A172 (cell line): ENCODE measurements around the gene MAP4K3. TPM values are rescaled to one million over a fixed set of nuclear protein-coding genes. Genes with fewer than 3 reads are reported as not detected.
"Not testable (repeated sequence)": the region's sequence is repeated elsewhere in the genome, so short reads cannot be mapped to it uniquely, and the experiment has no call there.

Source experiments
- DNase-seq: peaks from one replicate; pipeline ENCODE4 v3.0.0-alpha.2; 2015; ENCODE audit warnings: low spot score
- total RNA-seq: library from RNA; depleted of rRNA; stranded (reverse); fragments of >200 nt; shearing (Covaris generic); gene quantifications from 2 replicates; pipeline ENCODE4 v1.2.3, GENCODE V29; 2014

Gene MAP4K3
- total RNA-seq, 1 experiment from 2014 or later: 29.1 TPM

- DNase-seq: no peak
Measured at GRCh38 chr2:39375917-39376316, 61.2 kb downstream of the MAP4K3 start.

- DNase-seq: no peak
Measured at GRCh38 chr2:39373181-39373802, 63.8 kb downstream of the MAP4K3 start.

- DNase-seq: no peak
Measured at GRCh38 chr2:39370101-39370500, 67.0 kb downstream of the MAP4K3 start.

- DNase-seq: no peak
Measured at GRCh38 chr2:39368846-39369245, 68.2 kb downstream of the MAP4K3 start.

GRCh38 chr2:39368376-39368775 is 68.7 kb downstream of the MAP4K3 start:
- DNase-seq: no peak

- DNase-seq: no peak
Measured at GRCh38 chr2:39362595-39362994, 74.5 kb downstream of the MAP4K3 start.

GRCh38 chr2:39361511-39361910 is 75.6 kb downstream of the MAP4K3 start:
- DNase-seq: no peak

- not testable (repeated sequence) for DNase-seq
Measured at GRCh38 chr2:39360342-39360741, 76.7 kb downstream of the MAP4K3 start.

GRCh38 chr2:39359453-39360038 is 77.5 kb downstream of the MAP4K3 start:
- DNase-seq: no peak

- no peak for DNase-seq
Measured at GRCh38 chr2:39356922-39357639, 80.0 kb downstream of the MAP4K3 start.

- DNase-seq: no peak
Measured at GRCh38 chr2:39350658-39351057, 86.4 kb downstream of the MAP4K3 start.

GRCh38 chr2:39338502-39338901 is 98.6 kb downstream of the MAP4K3 start:
- DNase-seq: no peak

- DNase-seq: no peak
Measured at GRCh38 chr2:39335930-39336329, 101.2 kb downstream of the MAP4K3 start.

- DNase-seq: no peak
Measured at GRCh38 chr2:39334978-39335377, 102.1 kb downstream of the MAP4K3 start.

- DNase-seq: no peak
Measured at GRCh38 chr2:39334529-39334928, 102.6 kb downstream of the MAP4K3 start.

- no peak for DNase-seq
Measured at GRCh38 chr2:39326644-39327043, 110.4 kb downstream of the MAP4K3 start.

- DNase-seq: peak; percentile 3
Measured at GRCh38 chr2:39325966-39326365, 111.1 kb downstream of the MAP4K3 start.

- DNase-seq: not testable (repeated sequence)
Measured at GRCh38 chr2:39321056-39322035, 115.7 kb downstream of the MAP4K3 start.

- no peak for DNase-seq
Measured at GRCh38 chr2:39320162-39320561, 116.9 kb downstream of the MAP4K3 start.

GRCh38 chr2:39313575-39313974 is 123.5 kb downstream of the MAP4K3 start:
- DNase-seq: peak; percentile 70

- no peak for DNase-seq
Measured at GRCh38 chr2:39311469-39311868, 125.6 kb downstream of the MAP4K3 start.

- no peak for DNase-seq
Measured at GRCh38 chr2:39308778-39309177, 128.3 kb downstream of the MAP4K3 start.
